HL-60 (cell line): ENCODE data around the gene CFAP210.

Experiments
- GABPA ChIP-seq: IDR thresholded peaks from 2 replicates; pipeline ENCODE4 v1.6.1; 2012; ENCODE audit warnings: low read depth
- POLR2AphosphoS5 ChIP-seq: IDR thresholded peaks from 2 replicates; pipeline ENCODE4 v1.6.1; 2012; ENCODE audit warnings: low read depth
- SPI1 ChIP-seq: IDR thresholded peaks from 2 replicates; pipeline ENCODE4 v1.6.1; 2012; ENCODE audit warnings: low read depth, mild to moderate bottlenecking, borderline replicate concordance
- TF ChIP-seq, protein P1 (sequence below): IDR thresholded peaks from one replicate; pipeline ENCODE4 v1.5.1; 2011; ENCODE audit warnings: low read length, control low read depth, inconsistent platforms; ENCODE audit not compliant: insufficient read depth
- TF ChIP-seq, protein P2 (sequence below): IDR thresholded peaks from 2 replicates; pipeline ENCODE4 v1.6.1; 2012; ENCODE audit warnings: low read depth; ENCODE audit not compliant: insufficient replicate concordance

DNA sequence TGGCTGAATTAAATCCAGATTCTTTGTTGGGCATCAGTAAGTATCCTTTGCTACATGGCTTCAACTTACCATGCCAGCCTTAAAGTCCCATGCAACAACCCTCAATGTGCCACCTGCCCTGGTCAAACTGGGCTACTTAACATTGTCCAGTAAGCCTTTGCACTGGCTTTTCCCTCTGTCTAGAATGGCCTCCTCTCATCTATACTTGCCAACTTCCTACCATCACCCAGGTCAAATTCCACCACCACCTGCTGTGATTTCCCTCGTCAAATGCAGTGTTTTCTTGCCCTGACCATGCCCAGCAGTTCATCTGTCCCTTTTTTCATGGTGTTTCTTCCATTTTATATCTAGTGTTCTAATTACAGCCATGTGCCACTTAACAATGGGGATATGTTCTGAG, 45.1 kb upstream of the CFAP210 start:
- TF ChIP-seq, protein P1, sequence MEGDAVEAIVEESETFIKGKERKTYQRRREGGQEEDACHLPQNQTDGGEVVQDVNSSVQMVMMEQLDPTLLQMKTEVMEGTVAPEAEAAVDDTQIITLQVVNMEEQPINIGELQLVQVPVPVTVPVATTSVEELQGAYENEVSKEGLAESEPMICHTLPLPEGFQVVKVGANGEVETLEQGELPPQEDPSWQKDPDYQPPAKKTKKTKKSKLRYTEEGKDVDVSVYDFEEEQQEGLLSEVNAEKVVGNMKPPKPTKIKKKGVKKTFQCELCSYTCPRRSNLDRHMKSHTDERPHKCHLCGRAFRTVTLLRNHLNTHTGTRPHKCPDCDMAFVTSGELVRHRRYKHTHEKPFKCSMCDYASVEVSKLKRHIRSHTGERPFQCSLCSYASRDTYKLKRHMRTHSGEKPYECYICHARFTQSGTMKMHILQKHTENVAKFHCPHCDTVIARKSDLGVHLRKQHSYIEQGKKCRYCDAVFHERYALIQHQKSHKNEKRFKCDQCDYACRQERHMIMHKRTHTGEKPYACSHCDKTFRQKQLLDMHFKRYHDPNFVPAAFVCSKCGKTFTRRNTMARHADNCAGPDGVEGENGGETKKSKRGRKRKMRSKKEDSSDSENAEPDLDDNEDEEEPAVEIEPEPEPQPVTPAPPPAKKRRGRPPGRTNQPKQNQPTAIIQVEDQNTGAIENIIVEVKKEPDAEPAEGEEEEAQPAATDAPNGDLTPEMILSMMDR = no peak
- TF ChIP-seq, protein P2, sequence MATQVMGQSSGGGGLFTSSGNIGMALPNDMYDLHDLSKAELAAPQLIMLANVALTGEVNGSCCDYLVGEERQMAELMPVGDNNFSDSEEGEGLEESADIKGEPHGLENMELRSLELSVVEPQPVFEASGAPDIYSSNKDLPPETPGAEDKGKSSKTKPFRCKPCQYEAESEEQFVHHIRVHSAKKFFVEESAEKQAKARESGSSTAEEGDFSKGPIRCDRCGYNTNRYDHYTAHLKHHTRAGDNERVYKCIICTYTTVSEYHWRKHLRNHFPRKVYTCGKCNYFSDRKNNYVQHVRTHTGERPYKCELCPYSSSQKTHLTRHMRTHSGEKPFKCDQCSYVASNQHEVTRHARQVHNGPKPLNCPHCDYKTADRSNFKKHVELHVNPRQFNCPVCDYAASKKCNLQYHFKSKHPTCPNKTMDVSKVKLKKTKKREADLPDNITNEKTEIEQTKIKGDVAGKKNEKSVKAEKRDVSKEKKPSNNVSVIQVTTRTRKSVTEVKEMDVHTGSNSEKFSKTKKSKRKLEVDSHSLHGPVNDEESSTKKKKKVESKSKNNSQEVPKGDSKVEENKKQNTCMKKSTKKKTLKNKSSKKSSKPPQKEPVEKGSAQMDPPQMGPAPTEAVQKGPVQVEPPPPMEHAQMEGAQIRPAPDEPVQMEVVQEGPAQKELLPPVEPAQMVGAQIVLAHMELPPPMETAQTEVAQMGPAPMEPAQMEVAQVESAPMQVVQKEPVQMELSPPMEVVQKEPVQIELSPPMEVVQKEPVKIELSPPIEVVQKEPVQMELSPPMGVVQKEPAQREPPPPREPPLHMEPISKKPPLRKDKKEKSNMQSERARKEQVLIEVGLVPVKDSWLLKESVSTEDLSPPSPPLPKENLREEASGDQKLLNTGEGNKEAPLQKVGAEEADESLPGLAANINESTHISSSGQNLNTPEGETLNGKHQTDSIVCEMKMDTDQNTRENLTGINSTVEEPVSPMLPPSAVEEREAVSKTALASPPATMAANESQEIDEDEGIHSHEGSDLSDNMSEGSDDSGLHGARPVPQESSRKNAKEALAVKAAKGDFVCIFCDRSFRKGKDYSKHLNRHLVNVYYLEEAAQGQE = no peak
- no peak for TF ChIP-seq POLR2AphosphoS5
- no peak for TF ChIP-seq SPI1
- TF ChIP-seq GABPA = no peak
